GM10847 (cell line): ENCODE results near the gene TOP3B.

Source experiments
- POLR2A ChIP-seq: IDR thresholded peaks from 2 replicates; pipeline ENCODE4 v1.6.1; 2011; ENCODE audit not compliant: insufficient read length; ENCODE audit errors: extremely low read depth

The TOP3B gene

DNA sequence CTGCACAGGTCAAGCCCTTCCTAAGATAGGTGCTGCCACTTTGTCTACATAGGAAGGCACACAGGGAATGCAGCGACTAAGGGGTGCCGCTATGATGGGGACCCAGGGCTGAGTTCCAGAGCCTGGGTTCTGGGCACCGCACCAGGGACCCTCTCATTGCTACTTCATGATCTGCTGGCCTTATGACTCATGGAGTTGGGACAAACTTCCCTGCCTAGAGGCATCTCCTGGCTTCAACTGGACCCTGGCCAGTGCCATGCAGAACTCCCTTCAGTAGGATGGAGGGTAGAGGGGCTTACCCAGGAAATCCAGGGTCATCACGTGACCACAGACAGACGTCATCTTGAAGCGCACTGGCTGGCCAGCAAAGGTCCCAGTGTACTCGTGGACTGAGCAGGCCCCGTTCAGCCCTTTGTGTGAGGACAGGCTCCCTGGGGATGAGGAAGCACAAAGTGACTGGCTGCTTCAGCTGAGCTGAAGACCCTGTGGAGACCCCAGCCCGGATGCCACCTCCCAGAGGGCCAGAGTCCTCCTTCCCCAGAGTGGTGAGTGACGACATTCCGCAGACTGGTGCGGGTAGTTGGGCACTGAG lies 8.4 kb downstream of the TOP3B start:
- TF ChIP-seq POLR2A = no peak

DNA sequence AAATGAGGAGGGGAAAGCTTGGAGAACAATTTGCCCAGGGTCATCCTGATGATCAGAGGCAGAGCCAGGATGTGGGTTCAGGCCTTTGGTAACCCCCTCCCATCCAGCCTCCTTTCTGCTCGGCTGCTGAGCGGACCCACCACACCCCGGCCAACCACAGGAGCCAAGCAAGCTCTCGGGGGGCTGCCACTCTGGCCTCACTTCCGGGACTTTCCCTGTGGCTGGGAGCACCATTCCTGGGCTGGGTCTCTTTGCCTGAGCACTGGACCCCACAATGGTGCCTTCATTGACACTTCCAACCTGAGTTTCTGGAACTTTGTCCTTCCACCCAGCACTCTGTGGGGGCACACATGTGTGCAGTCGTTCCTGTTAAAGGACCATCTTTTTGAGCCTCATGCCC lies 9.8 kb downstream of the TOP3B start:
- TF ChIP-seq POLR2A = no peak

DNA sequence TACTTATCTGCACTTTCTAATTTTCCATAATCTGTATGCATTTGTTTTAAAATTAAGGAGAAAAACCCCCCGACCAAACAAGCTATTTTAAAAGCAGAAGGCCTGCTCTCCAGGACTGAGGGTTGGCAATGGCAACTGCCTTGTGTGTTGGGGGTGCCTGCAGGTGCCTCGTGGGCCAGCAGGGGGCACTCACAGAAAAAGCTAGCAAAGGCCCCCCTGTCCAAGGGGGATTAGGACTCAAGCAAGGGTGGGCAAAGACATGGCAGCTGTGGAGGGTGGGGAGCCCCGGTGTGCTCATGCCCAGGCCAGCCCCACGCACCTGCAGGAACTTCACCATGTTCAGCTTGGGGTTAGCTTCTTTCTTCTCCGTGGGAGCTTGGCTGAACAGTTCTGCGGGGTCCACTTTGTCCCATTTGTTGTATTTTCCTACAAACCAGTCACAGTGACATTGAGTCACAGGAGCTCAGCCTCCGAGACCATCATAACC lies 10.3 kb downstream of the TOP3B start:
- TF ChIP-seq POLR2A = no peak

DNA sequence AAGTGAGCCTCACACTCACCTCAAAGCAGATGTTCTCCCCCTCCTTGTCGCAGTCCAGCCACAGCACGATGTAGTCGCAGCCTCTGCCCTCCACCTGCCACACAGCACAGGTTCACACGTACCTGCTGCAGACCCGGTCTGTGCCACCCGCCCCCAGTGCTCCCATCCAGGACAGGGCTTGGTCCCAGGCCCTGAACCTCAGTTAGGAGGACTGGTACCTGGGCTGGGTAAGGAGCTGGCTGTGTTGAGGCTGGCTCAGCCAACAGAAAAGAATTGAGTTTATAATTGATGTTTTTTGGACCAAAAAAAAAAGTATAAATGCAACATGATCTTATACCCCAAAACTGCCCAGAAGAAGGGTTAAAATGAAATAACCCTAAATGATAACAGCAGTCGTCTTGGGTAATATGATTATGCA lies 10.7 kb downstream of the TOP3B start:
- no peak for TF ChIP-seq POLR2A

DNA sequence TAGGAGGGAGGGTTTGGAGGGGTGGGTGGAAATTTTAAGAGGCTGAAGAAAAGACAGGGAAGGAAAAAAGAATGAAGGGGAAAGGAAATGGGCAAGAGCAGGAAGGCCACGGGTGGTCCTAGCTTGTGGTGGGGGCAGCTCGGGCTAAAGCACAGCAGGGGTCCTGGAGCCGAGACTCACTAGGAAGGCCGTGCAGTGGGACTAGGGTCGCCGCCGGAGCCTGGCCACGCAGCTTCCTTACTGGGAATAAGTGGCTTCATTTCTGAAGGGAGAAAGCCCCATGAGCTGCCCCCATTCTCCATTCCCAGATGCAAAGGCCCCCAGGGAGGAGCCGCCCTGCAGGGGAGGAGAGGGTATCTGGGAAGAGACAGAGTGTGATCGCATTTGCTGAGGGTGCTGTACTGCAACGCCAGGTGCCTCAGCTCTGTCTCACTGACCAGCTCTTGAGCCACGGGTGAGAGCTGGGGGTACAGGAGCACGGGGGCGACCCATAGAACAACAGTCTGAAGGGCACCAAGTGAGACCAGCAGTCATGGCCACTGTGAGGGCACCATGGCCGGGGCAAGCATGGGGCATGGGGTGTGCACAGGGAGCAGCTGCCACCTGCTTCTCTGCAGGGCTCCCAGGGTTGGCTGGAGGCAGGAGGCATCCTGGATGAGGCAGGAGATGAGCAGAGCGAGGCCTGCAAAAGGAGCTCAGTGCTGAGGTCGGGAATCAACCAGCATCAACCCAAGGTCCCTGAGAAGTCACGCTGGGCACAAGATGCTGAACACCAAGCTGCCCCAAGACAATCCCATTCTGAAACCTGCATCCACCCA lies 11.6 kb downstream of the TOP3B start:
- TF ChIP-seq POLR2A = no peak

DNA sequence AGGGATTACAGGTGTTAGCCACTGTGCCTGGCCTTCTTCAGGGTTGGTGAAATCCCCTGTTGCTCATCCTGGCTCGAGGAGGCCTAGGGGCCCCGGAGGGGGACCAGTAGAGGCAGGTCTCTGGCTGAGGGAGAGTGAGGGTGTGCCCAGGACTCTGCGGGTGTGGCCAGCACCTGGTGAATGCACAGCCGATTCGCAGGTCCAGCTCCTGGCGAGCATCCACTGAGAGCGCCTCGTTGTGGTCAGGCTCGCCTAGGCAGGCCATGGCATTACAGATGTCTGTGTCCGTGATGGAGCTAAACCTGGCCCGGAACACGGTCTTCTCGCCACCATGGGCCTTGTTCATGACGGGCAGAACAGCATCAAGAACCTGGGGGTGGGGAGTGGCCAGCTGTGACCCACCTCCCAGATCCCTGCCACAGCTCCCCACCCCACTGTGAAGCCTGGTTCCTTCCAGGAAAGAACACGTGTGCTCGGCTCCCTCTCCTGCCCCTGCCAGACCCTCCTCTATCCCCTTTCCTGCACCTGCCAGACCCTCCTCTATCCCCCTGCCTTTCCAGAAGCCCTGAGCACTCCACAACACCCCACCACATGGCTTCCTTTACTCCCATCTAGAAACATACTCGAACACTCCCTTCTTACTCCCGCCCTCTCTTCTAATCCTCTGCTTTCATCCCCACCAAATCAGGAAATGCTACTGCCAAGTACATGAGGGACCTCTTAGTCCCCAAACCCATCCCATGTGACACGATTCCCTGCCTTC lies 12.4 kb downstream of the TOP3B start:
- TF ChIP-seq POLR2A = no peak

DNA sequence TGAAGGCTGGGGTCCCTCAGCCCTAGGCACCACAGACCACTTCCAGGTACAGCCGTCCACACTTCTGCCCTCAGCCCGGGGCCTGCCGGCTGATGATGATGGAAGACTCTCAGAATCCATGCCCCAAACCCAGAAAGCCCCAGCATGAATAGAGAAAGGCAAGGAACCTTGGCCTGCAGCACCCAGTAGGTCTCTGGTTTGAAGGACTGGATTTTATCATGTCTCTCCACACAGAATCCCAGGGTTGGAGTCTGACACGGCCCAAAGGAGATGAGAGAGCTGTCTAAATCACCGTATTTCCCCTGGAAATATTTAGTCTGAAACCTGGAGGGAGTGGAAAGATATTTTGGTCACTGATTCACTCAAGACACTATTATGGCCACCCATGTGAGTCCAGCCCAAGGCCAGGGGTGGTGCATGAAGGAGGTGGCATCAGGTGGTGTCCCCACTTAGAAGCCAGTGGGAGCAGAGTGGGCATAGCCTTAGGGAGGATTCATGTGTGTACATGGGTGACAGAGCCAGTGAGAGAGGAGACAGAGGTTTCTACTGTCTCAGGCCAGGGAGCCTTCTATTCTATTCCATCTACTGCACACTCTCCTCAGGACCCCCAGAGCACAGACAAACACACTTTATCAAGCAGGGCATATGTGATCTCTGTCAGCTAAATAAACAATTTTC lies 14.0 kb downstream of the TOP3B start:
- TF ChIP-seq POLR2A = no peak

DNA sequence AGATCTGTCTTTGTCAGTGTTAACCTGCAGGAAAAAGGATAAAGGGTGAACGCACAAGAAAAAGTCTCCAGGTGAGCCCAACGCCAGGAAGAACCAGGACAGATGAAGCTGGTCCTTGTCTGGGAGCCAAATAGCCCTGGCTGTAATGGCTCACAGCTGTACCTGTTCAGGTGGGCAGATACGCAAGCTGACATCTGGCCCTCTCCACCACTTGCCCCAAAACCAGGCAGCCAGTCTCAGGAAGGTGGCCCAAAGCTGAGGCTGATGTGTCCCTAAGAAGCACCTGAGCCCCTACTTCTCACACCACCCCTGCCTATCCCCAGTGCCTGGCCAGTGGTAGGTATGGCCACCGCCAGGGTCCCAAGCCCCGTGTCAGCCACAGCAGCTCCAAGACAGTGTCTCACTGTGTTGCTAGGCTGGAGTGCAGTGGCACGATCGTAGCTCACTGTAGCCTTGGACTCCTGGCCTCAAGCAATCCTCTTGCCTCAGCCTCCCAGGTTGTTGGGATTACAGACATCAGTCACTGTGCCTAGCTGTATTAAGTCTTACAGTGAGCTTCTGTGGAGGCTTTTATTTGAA lies 14.8 kb downstream of the TOP3B start:
- TF ChIP-seq POLR2A = no peak

DNA sequence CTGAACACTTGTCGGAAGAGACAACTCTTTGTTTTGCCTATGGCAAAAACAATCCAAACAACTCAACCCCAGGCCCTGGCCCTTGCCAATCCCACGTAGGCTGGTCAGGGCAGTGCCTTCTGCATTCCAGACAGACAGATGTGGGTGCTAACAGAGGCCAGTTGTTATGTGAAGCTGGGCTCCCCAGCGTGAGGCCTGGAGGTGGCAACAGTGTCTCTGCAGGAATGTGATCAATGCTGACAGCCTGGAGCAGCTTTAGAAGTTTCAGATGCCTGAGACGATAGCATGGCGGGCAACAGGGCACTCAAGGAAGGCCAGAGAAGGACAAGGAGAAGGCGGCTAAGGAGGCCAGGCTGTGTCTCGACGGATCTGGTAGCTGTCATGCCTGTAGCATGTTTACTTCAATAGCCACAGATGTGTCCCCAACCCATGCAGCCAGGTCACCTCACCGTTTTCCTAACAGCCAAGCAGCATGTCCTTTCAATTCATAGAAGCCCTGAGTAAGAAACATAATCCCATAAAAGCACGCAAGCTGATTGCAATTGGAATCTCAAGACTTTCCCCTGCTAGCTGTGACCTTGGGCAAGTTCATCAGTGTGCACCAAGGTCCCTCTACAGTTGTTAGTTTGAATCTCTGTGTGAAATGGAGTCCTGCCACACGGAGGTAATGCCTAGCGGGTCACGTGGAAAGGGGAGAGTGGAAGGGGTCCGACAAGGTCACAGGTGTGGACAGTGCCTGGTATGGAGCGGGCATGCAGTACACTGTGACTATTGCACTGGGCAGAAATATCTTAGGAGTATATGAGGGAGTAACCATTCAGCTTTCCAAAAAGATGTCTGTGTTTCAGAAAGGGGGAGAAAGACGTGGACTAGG lies 15.7 kb downstream of the TOP3B start:
- no peak for TF ChIP-seq POLR2A

DNA sequence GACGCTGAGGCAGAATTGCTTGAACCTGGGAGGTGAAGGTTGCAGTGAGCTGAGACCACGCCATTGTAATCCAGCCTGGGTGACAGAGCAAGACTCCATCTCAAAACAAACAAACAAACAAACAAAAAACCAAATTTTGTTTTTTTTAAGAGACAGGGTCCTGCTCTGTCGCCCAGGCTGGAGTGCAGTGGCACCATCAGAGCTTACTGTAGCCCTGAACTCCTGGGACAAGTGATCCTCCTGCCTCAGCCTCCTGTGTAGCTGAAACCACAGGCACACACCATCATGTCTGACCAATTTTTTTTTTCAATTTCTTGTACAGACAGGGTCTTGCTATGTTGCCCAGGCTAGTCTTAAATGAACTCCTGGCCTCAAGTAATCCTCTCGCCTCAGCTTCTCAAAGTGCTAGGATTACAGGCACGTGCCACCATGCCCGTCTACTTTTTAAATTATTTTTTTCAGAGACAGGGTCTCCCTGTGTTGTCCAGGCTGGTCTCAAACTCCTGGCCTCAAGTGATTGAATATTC lies 16.8 kb downstream of the TOP3B start:
- no peak for TF ChIP-seq POLR2A

DNA sequence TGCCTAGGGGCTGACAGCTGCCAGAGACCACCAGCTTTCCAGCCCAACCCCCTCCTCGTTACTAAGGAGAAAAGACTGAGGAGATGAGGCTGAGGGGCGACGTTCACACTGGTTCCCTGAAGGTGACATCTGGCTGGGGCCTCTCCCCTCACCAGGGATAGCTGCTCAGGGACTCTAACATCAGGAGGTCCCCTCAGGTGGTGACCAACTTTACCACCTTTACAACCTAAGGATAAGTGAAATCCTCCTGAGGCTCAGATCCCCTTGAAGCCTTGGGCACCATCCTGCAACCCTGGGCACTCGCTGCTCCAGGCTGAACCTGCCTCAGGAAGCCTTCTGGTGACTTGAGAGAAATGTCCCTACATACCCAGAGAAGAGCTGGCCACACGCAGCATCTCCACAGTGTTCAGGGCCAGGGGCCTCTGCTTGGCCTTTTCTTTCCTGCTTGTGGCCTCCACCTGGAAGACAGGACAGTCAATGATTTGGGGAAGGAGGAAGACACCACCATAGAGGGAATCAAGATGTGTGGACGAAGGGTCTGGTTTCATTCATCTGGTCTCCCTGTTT lies 17.6 kb downstream of the TOP3B start:
- no peak for TF ChIP-seq POLR2A

DNA sequence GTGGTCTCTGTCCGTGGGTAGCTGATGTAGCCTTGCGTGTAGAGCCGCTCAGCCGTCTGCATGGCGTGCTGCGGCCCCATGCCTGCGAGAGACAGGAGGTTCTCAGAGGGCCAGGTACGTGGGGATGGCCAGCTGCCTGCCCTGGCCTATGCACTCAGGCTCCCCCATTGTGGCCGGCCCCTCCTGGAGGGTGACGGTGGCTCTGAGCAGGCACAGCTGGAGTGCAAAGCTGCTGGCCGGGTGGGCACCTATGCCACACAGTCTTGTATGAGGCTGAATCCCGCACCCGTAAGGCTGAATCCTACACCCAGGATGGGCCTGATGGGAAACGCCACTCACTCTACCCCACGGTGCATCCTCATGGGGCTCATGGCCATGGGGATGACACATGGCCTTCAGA lies 18.4 kb downstream of the TOP3B start:
- no peak for TF ChIP-seq POLR2A

DNA sequence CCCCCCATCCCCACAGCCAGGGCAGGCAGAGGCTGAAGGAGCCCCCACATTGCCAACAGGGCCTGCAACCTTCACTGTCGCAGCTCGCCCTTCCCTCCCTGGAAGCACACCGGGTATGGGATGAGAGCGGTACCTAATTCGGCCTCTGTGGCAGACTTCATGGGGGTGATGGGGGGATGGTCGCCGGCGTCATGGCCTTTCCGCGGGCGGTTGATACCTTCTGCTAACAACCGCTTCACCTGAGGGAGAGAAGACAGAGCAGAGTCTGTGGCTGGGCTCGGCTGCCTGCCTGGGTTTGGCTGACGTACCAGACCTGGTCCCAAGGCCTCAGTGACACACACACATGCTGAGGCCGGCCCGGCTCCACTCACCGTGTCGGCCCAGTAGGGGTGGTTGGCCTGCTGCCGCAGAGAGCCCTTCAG lies 18.8 kb downstream of the TOP3B start:
- no peak for TF ChIP-seq POLR2A
